SH-SY5Y (cell line): Measurements from ENCODE around the gene SURF6.

Experiments used
- GATA2 ChIP-seq: IDR thresholded peaks from 2 replicates; pipeline ENCODE4 v1.6.1; 2011; ENCODE audit warnings: mild to moderate bottlenecking, low read depth, low read length
- GATA3 ChIP-seq: IDR thresholded peaks from 2 replicates; pipeline ENCODE4 v1.6.1; 2011; ENCODE audit warnings: low read depth, mild to moderate bottlenecking, low read length, moderate library complexity

GRCh38 chr9:133280392-133280791 is 55.6 kb downstream of the SURF6 start:
- no peak for TF ChIP-seq GATA2
- no peak for TF ChIP-seq GATA3
